Duodenal mucosa (tissue), 2 donors: ENCODE measurements around the gene NFASC.

ENCODE experiments used
- H3K27ac ChIP-seq: one replicate; pipeline ENCODE4 v1.7.0; 2013; ENCODE audit warnings: low read depth, low read length
- H3K27me3 ChIP-seq, 2 donors: one replicate each; pipeline ENCODE4 v1.7.0; 2013; ENCODE audit warnings: low read length in 2 of 2, control low read depth in 1 of 2; ENCODE audit not compliant: insufficient read depth in 2 of 2, control insufficient read depth in 1 of 2
- H3K36me3 ChIP-seq, 2 donors: one replicate each; pipeline ENCODE4 v1.7.0; 2013; ENCODE audit warnings: low read length in 2 of 2, control low read depth in 1 of 2; ENCODE audit not compliant: insufficient read depth in 2 of 2, control insufficient read depth in 1 of 2
- H3K4me1 ChIP-seq, 2 donors: one replicate each; pipeline ENCODE4 v1.7.0; 2013; ENCODE audit warnings: low read length in 2 of 2, control low read depth in 1 of 2; ENCODE audit not compliant: insufficient read depth in 2 of 2, control insufficient read depth in 1 of 2
- H3K4me3 ChIP-seq, 2 donors: one replicate each; pipeline ENCODE4 v1.7.0; 2013; ENCODE audit warnings: low read length in 2 of 2, low read depth in 1 of 2
- H3K9ac ChIP-seq, 2 donors: one replicate each; pipeline ENCODE4 v1.7.0; 2013; ENCODE audit warnings: low read length in 2 of 2, low read depth in 1 of 2
- H3K9me3 ChIP-seq, 2 donors: one replicate each; pipeline ENCODE4 v1.7.0; 2013; ENCODE audit warnings: low read length in 2 of 2, control low read depth in 1 of 2; ENCODE audit not compliant: control insufficient read depth in 1 of 2

The NFASC gene

GRCh38 chr1:205061227-205061626 is 190.6 kb downstream of the NFASC start:
- Histone ChIP-seq H3K9me3 (no peaks in the 10 kb centered on the region), H3K9ac (no peak overlapping the region), H3K36me3 (no peaks in the 10 kb centered on the region), H3K4me1 (peaks cover 0 to 1% of the 10 kb centered on the region in 2 donors), H3K27ac (no peak overlapping the region), H3K4me3 (no peak overlapping the region), H3K27me3 (no peaks in the 10 kb centered on the region)

- no peak overlapping the region for H3K9ac ChIP-seq
- no peak overlapping the region for H3K4me3 ChIP-seq
- no peaks in the 10 kb centered on the region for H3K27me3 ChIP-seq
- no peak overlapping the region for H3K27ac ChIP-seq
- no peaks in the 10 kb centered on the region for H3K9me3 ChIP-seq
- no peaks in the 10 kb centered on the region for H3K36me3 ChIP-seq
- peaks cover 0 to 6% of the 10 kb centered on the region in 2 donors for H3K4me1 ChIP-seq
Measured at GRCh38 chr1:205061665-205062069, 191.0 kb downstream of the NFASC start.

- Histone ChIP-seq H3K4me1 (peaks cover 0 to 9% of the 10 kb centered on the region in 2 donors), H3K9ac (no peak overlapping the region), H3K27ac (no peak overlapping the region), H3K27me3 (no peaks in the 10 kb centered on the region), H3K9me3 (no peaks in the 10 kb centered on the region), H3K4me3 (no peak overlapping the region), H3K36me3 (no peaks in the 10 kb centered on the region)
Measured at GRCh38 chr1:205062319-205062718, 191.7 kb downstream of the NFASC start.

GRCh38 chr1:205062895-205063294 is 192.2 kb downstream of the NFASC start:
- Histone ChIP-seq H3K9ac (no peak overlapping the region), H3K27ac (no peak overlapping the region), H3K36me3 (no peaks in the 10 kb centered on the region), H3K4me3 (no peak overlapping the region), H3K9me3 (no peaks in the 10 kb centered on the region), H3K4me1 (peaks cover 0 to 9% of the 10 kb centered on the region in 2 donors), H3K27me3 (no peaks in the 10 kb centered on the region)

- no peak overlapping the region for H3K27ac ChIP-seq
- no peaks in the 10 kb centered on the region for H3K27me3 ChIP-seq
- peaks cover 0 to 9% of the 10 kb centered on the region in 2 donors for H3K4me1 ChIP-seq
- H3K9me3 ChIP-seq: no peaks in the 10 kb centered on the region
- H3K4me3 ChIP-seq: no peak overlapping the region
- no peaks in the 10 kb centered on the region for H3K36me3 ChIP-seq
- H3K9ac ChIP-seq: no peak overlapping the region
Measured at GRCh38 chr1:205064301-205064700, 193.6 kb downstream of the NFASC start.

- H3K9me3 ChIP-seq: no peaks in the 10 kb centered on the region
- no peak overlapping the region for H3K9ac ChIP-seq
- H3K36me3 ChIP-seq: no peaks in the 10 kb centered on the region
- H3K27me3 ChIP-seq: no peaks in the 10 kb centered on the region
- no peak overlapping the region for H3K4me3 ChIP-seq
- peaks cover 0 to 9% of the 10 kb centered on the region in 2 donors for H3K4me1 ChIP-seq
- H3K27ac ChIP-seq: no peak overlapping the region
Measured at GRCh38 chr1:205064741-205065316, 194.2 kb downstream of the NFASC start.

GRCh38 chr1:205065666-205066065 is 195.0 kb downstream of the NFASC start:
- Histone ChIP-seq H3K27ac (no peak overlapping the region), H3K9me3 (no peaks in the 10 kb centered on the region), H3K4me3 (no peak overlapping the region), H3K4me1 (peaks cover 0 to 9% of the 10 kb centered on the region in 2 donors), H3K9ac (no peak overlapping the region), H3K36me3 (no peaks in the 10 kb centered on the region), H3K27me3 (no peaks in the 10 kb centered on the region)

GRCh38 chr1:205066141-205066818 is 195.6 kb downstream of the NFASC start:
- peaks cover 0 to 9% of the 10 kb centered on the region in 2 donors for H3K4me1 ChIP-seq
- H3K4me3 ChIP-seq: no peak overlapping the region
- no peaks in the 10 kb centered on the region for H3K27me3 ChIP-seq
- no peak overlapping the region for H3K27ac ChIP-seq
- H3K9me3 ChIP-seq: no peaks in the 10 kb centered on the region
- no peak overlapping the region for H3K9ac ChIP-seq
- no peaks in the 10 kb centered on the region for H3K36me3 ChIP-seq

GRCh38 chr1:205067031-205067430 is 196.4 kb downstream of the NFASC start:
- Histone ChIP-seq H3K4me1 (peaks cover 0 to 9% of the 10 kb centered on the region in 2 donors), H3K4me3 (no peak overlapping the region), H3K9ac (no peak overlapping the region), H3K27ac (no peak overlapping the region), H3K27me3 (no peaks in the 10 kb centered on the region), H3K36me3 (no peaks in the 10 kb centered on the region), H3K9me3 (no peaks in the 10 kb centered on the region)

GRCh38 chr1:205068001-205068400 is 197.3 kb downstream of the NFASC start:
- Histone ChIP-seq H3K27ac (no peak overlapping the region), H3K4me3 (no peak overlapping the region), H3K27me3 (no peaks in the 10 kb centered on the region), H3K36me3 (no peaks in the 10 kb centered on the region), H3K9me3 (no peaks in the 10 kb centered on the region), H3K4me1 (peaks cover 0 to 9% of the 10 kb centered on the region in 2 donors), H3K9ac (no peak overlapping the region)
